TTC549 (cell line): Measurements from ENCODE around the gene LINC01488.

Source experiments
- FAIRE-seq: peaks from 2 replicates; lab custom pipeline; 2012; peaks lifted over from hg19 to GRCh38; lab: Jason Lieb, UNC

The LINC01488 gene

GRCh38 chr11:69479591-69480271, 1.7 kb upstream of the LINC01488 start:
- no peak for FAIRE-seq

- FAIRE-seq = no peak
Observed at GRCh38 chr11:69480547-69481392, 693 bp upstream of the LINC01488 start.

- FAIRE-seq = no peak
Observed at GRCh38 chr11:69482322-69482721, 859 bp downstream of the LINC01488 start.

GRCh38 chr11:69483170-69483569, 1.7 kb downstream of the LINC01488 start:
- FAIRE-seq = no peak

DNA sequence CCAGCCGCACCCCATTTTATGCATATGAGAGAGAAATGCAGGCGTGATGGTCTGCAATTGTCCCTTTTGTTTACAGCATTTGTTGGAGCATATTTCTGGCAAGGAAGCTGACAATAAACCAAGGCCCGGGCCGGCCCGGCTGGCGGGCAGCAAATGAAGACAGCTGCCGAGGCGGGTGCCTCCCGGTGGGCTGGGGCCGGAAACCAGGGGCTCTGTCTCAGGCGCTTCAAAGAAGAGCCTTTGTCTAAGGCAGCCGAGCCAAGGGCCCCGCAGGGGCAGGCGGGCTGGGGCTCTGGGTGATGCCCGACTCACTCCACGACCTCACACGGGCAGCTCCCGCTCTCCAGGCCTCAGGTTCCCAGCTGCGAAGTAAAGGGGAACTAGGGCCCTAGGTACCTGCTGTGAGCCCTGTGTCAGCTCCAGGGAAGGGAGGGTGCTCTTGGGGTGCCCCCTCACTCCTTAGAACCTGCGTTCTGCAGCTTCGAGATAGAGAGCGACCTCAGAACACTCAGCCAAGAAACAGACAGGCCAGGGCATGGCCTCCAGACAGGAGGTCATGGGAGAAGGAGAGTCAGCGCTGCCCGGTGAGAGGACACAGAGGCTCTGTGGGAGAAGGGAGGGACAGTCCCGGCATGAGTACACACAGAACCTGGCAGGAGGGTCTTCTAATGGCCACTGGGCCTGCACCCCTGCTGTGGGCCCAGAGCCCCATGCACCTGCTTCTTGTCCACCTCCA, 2.4 kb downstream of the LINC01488 start:
- no peak for FAIRE-seq

GRCh38 chr11:69484427-69485259, 3.2 kb downstream of the LINC01488 start:
- no peak for FAIRE-seq

GRCh38 chr11:69485337-69486041, 4.0 kb downstream of the LINC01488 start:
- FAIRE-seq = no peak

DNA sequence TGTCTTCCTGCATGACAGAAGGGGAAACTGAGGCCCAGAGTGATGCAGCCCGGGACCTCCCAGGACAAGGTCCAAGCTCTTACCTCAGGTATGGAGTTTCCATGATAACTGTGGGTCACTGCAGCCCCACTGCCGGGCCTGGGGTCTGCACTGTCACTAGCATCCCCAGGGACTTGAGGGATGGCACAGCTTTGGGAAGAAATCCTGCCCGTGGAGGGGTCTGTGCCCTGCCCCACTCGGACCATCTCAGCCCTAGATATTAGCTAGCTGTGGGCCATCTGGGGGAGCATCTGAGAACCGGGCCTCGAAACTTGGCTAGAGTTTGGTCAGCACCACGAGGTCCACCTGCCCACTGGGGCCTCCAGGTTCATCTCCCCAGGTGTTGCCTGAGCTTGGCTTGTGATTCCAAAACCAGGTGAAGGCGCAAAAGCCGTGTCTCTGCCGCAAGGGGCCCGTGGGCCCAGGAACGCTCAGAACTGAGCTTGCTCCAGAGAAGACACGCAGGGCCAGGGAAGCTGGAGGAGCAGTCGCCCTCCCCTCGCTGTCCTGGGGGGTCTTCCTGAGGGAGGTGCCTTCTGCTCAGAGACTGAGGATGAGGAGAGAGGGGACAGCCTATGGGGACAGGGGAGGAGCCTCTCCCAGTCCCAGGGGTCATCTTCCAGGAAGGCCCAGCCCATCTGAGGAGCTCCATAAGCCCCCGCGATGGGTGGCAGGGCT, 4.8 kb downstream of the LINC01488 start:
- no peak for FAIRE-seq

DNA sequence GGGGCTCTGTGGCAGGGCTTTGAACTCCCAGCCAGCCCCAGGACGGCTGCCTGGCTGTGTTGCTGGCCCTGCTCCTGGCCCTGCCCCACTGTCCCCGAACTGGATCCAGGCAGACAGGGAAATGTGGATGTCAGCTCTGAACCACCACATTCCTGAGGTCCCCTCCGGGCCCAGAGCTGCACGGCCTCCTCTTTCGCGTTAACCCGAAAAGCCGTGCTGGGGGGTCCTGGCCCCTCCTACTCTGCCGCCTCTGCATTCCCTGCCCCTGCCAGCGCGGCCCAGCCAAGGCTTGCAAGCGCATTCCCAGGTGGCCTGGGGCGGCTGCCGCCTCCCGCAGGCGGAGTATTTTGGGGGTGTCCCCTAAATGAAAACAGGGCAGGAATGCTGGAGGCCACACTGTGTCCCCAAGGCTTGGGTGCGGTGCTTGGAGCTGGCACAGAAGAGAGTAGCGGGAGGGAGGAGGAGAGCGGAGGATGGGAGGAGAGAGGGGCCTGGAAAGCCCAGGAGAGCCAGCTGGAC, 5.4 kb downstream of the LINC01488 start:
- no peak for FAIRE-seq

- no peak for FAIRE-seq
Observed at GRCh38 chr11:69487391-69487790, 5.9 kb downstream of the LINC01488 start.

- no peak for FAIRE-seq
Observed at GRCh38 chr11:69487849-69488542, 6.5 kb downstream of the LINC01488 start.

GRCh38 chr11:69488543-69488940, 7.1 kb downstream of the LINC01488 start:
- no peak for FAIRE-seq

- no peak for FAIRE-seq
Observed at GRCh38 chr11:69489031-69489745, 7.7 kb downstream of the LINC01488 start.

DNA sequence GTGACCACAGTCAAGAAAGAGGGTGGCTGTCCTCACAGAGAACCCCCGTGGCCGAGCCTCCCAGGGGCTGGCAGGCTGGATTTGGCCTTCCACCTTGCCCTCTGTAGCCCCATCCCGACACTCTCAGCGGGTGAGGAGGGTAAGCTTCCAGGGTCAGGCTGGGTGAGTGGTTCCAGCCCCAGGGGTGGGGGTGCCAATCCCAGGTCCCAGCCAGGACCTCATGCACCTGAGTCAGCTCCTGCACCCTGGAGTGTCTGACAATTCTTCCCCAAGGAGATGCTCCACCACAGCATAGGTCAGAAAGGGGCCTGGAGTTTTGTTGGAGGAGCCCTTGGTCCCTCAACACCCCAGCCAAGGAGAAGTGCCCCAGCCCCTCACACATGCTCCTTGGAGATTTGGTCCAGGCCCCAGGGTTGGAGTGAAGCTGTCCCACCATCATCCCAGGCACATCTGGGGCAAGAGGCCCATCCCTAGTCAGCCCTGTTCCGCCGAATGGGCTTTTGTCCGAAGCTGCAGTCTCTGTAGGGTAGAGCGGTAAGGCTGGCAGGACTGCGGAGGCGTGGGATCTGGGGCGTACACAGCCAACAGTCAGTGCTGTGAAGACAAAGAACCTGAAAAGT, 8.4 kb downstream of the LINC01488 start:
- FAIRE-seq = no peak

- FAIRE-seq = no peak
Observed at GRCh38 chr11:69490516-69490915, 9.1 kb downstream of the LINC01488 start.

DNA sequence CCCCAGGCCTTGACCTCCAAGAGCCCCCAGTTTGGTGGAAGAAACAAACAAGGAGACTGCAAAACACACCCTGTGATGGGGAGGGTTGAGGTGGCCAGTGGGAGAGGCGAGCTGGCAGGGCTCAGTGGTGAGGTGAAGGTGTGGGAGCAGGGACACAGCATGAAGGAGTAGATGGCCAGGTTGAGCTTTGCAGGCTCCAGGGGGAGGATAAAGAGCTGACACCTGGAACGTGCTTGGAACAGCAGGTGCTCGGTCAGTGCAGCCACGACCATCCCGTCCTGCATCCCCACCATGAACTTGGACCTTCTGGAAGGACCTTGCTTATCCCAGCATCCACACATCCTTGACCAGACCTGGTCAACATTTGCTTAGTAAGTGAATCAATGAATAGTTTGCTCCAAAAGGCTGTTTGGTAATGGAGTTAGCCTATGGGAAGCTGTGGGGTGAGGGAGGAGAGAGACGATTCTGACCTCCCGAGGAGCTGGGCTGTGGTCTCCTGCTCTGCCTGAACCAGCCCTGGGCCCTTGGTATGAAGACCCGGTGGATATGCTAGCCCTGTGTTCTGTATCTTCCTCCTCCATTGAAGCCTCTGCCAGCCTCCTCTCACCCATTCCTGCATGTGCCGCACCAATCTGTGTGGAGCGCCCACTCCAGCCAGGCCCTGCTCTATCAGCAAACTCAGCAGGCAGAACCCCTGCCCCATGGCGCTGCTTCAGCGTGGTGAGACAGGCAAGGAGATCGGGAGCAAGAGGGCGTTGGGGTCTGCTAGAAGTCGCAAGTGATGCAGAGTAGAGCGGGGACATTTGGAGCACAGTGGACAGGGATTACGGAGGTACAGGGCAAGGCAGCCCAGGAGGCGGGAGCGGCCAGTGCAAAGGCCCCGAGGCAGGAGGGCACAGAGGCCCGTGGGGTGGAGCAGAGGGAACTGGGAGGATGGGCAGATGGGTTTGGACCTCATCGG, 9.9 kb downstream of the LINC01488 start:
- no peak for FAIRE-seq

DNA sequence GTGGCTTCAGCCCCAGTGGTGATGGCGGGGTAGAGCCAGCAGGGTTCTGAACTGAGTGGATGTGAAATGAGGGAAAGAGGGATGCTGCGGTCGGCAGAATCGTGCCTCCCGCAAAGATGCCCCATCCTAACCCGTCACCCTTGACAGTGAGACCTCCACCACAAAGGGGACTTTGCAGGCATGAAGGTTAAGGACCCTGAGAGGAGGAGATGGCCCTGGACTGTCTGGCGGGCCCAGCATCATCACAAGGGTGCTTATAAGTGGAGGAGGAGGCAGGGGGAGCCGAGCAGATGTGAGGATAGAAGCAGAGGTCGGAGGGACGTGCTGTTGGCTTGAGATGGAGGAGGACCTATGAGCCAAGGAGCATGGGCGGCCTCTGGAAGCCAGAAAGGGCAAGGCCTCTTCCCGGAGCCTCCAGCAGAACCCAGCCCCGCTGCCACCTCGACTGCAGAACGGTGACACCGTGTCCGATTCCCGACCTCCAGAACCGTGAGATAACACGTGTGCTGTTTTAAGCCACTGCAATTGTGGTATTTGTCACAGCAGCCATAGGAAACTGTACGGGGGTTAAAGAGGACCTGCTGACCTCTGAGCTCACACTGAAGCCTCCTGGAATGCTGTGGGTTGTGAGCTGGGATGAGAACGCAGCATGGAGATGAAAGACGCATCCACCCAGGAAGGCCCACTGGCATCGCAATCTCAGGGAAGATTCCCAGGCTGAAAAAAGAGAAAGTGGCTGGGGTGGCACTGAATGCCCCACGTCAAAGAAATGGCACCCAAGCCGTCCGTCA, 10.9 kb downstream of the LINC01488 start:
- no peak for FAIRE-seq
